Activated CD8-positive, alpha-beta T cell treated with anti-CD3 and anti-CD28 coated beads, Interleukin-2, amount 10 ng/mL, durations not matched to agents 7 days and 5 days (primary cell): ENCODE data around the gene MED22. TPM values are rescaled to one million over a fixed set of nuclear protein-coding genes. Genes with fewer than 3 reads are reported as not detected.

ENCODE experiments used
- ATAC-seq: fragments of 150-1000 bp; cut with Tn5 transposase; one replicate; pipeline ENCODE4 v1.10.0; 2021; ENCODE audit warnings: moderate library complexity
- CTCF ChIA-PET: fragments of 350-600 bp; sonication (Branson Sonifier 250); formaldehyde crosslinking; loops from one replicate; lab custom pipeline; 2021; ENCODE audit warnings: antibody characterized with exemption; lab: Charles Lee
- POLR2A ChIA-PET: fragments of 350-600 bp; sonication (Branson Sonifier 250); formaldehyde crosslinking; loops from one replicate; lab custom pipeline; 2021; ENCODE audit warnings: antibody characterized with exemption; lab: Charles Lee
- DNase-seq: peaks from one replicate; pipeline ENCODE4 v3.0.0-alpha.2; 2020
- H3K27ac Mint-ChIP-seq: one replicate; pipeline ENCODE4 v1.8.0; 2021; ENCODE audit warnings: mild to moderate bottlenecking, mixed read lengths
- H3K27me3 Mint-ChIP-seq: one replicate; pipeline ENCODE4 v1.8.0; 2021; ENCODE audit warnings: low read depth, mixed read lengths
- H3K36me3 Mint-ChIP-seq: one replicate; pipeline ENCODE4 v1.8.0; 2021; ENCODE audit warnings: low read depth, mixed read lengths
- H3K4me1 Mint-ChIP-seq: one replicate; pipeline ENCODE4 v1.8.0; 2021; ENCODE audit warnings: low read depth, mixed read lengths
- H3K4me3 Mint-ChIP-seq: one replicate; pipeline ENCODE4 v1.8.0; 2021; ENCODE audit warnings: mild to moderate bottlenecking, mixed read lengths
- H3K9me3 Mint-ChIP-seq: one replicate; pipeline ENCODE4 v1.8.0; 2022; ENCODE audit warnings: mixed read lengths; ENCODE audit not compliant: insufficient read depth
- total RNA-seq, 2 experiments: library from RNA; stranded (reverse); gene quantifications; one replicate each; pipeline ENCODE4 v1.2.3, GENCODE V29; 2021

The MED22 gene
- total RNA-seq, 2 experiments from 2014 or later, result 29.1 to 29.6 TPM

- POLR2A ChIA-PET, result interaction anchor here (1.1 to 11.5 kb wide), 2 partner anchors 11 to 20 kb away, joined by 9 to 160 read pairs; partner anchors contain the start of genes MED22, RPL7A, SURF1 and SURF2
- DNase-seq (no peak), ATAC-seq (no peak)
- Mint-ChIP-seq H3K9me3 (no peaks in the 10 kb centered on the region), H3K4me3 (no peak overlapping the region), H3K27ac (no peak overlapping the region), H3K4me1 (peaks cover 62% of the 10 kb centered on the region), H3K27me3 (no peaks in the 10 kb centered on the region), H3K36me3 (peaks cover 84% of the 10 kb centered on the region)
- CTCF ChIA-PET, result no interaction called here
Measured at GRCh38 chr9:133367778-133368177, 19.8 kb upstream of the MED22 start.

- H3K27ac Mint-ChIP-seq, result peak overlapping the region; percentile 22
- ATAC-seq (no peak), DNase-seq (no peak)
- peaks cover 57% of the 10 kb centered on the region for H3K4me1 Mint-ChIP-seq
- H3K4me3 Mint-ChIP-seq, result no peak overlapping the region
- peaks cover 82% of the 10 kb centered on the region for H3K36me3 Mint-ChIP-seq
- ChIA-PET CTCF (interaction anchor here (1.3 kb wide), 1 partner anchor 10 kb away, joined by 3 read pairs; no protein-coding TSS in a partner anchor), POLR2A (interaction anchor here (11.5 kb wide), 1 partner anchor 10 kb away, joined by 160 read pairs; the partner anchor contains the start of genes SURF1 and SURF2)
- no peaks in the 10 kb centered on the region for H3K27me3 Mint-ChIP-seq
- H3K9me3 Mint-ChIP-seq, result no peaks in the 10 kb centered on the region
Measured at GRCh38 chr9:133367221-133367620, 19.3 kb upstream of the MED22 start.

- no peak overlapping the region for H3K4me3 Mint-ChIP-seq
- peak overlapping the region; percentile 14 for H3K27ac Mint-ChIP-seq
- DNase-seq (no peak), ATAC-seq (no peak)
- ChIA-PET POLR2A (interaction anchor here (1.3 to 11.5 kb wide), 3 partner anchors 9 to 23 kb away, joined by 3 to 160 read pairs (median 5); partner anchors contain the start of genes SURF1 and SURF2), CTCF (interaction anchor here (0.9 to 1.7 kb wide), 3 partner anchors 9 to 219 kb away, joined by 3 to 4 read pairs (median 3); no protein-coding TSS in a partner anchor)
- peaks cover 53% of the 10 kb centered on the region for H3K4me1 Mint-ChIP-seq
- no peaks in the 10 kb centered on the region for H3K27me3 Mint-ChIP-seq
- H3K36me3 Mint-ChIP-seq, result peaks cover 83% of the 10 kb centered on the region
- H3K9me3 Mint-ChIP-seq, result no peaks in the 10 kb centered on the region
Measured at GRCh38 chr9:133366435-133366834, 18.5 kb upstream of the MED22 start.

- ChIA-PET POLR2A (interaction anchor here (0.9 to 2.0 kb wide), 5 partner anchors 9 to 16 kb away, joined by 3 to 14 read pairs (median 4); partner anchors contain the start of gene STKLD1), CTCF (interaction anchor here (0.8 to 1.3 kb wide), 4 partner anchors 8 to 42 kb away, joined by 3 to 5 read pairs (median 4); no protein-coding TSS in a partner anchor)
- peak overlapping the region; percentile 82 for H3K27ac Mint-ChIP-seq
Measured at GRCh38 chr9:133362359-133363044, 14.6 kb upstream of the MED22 start.

GRCh38 chr9:133361507-133362092 lies 13.7 kb upstream of the MED22 start:
- DNase-seq, result no peak
- Mint-ChIP-seq H3K4me1 (peaks cover 45% of the 10 kb centered on the region), H3K9me3 (no peaks in the 10 kb centered on the region), H3K36me3 (peaks cover 77% of the 10 kb centered on the region), H3K27ac (peak overlapping the region; percentile 82), H3K4me3 (no peak overlapping the region), H3K27me3 (no peaks in the 10 kb centered on the region)
- CTCF ChIA-PET, result interaction anchor here (0.5 to 1.3 kb wide), 3 partner anchors 9 to 27 kb away, joined by 3 to 5 read pairs (median 3); no protein-coding TSS in a partner anchor
- no peak for ATAC-seq
- POLR2A ChIA-PET, result interaction anchor here (0.5 to 8.7 kb wide), 4 partner anchors 8 to 29 kb away, joined by 4 to 160 read pairs (median 9); no protein-coding TSS in a partner anchor

More at GRCh38 chr9:133362359-133363044, 14.6 kb upstream of the MED22 start:
- Mint-ChIP-seq H3K9me3 (no peaks in the 10 kb centered on the region), H3K36me3 (peaks cover 84% of the 10 kb centered on the region), H3K27me3 (no peaks in the 10 kb centered on the region), H3K4me1 (peaks cover 43% of the 10 kb centered on the region), H3K4me3 (no peak overlapping the region)
- no peak for DNase-seq
- no peak for ATAC-seq

GRCh38 chr9:133360400-133361393 lies 12.8 kb upstream of the MED22 start:
- ATAC-seq, result no peak
- Mint-ChIP-seq H3K27me3 (no peaks in the 10 kb centered on the region), H3K4me3 (no peak overlapping the region), H3K4me1 (peaks cover 40% of the 10 kb centered on the region), H3K9me3 (no peaks in the 10 kb centered on the region), H3K36me3 (peaks cover 68% of the 10 kb centered on the region), H3K27ac (peak overlapping the region; percentile 82)
- ChIA-PET POLR2A (interaction anchor here (1.7 to 8.7 kb wide), 2 partner anchors 9 to 14 kb away, joined by 4 to 160 read pairs; no protein-coding TSS in a partner anchor), CTCF (interaction anchor here (1.2 to 1.6 kb wide), 3 partner anchors 10 to 126 kb away, joined by 4 to 16 read pairs (median 4); no protein-coding TSS in a partner anchor)
- no peak for DNase-seq

- ChIA-PET CTCF (interaction anchor here (1.0 to 5.3 kb wide), 5 partner anchors 11 to 127 kb away, joined by 4 to 54 read pairs (median 4); partner anchors contain the start of genes MED22 and RPL7A), POLR2A (interaction anchor here (0.6 to 8.7 kb wide), 5 partner anchors 10 to 244 kb away, joined by 3 to 160 read pairs (median 4); partner anchors contain the start of genes MED22 and RPL7A)
- Mint-ChIP-seq H3K27me3 (no peaks in the 10 kb centered on the region), H3K36me3 (peaks cover 58% of the 10 kb centered on the region), H3K27ac (peak overlapping the region; percentile 9), H3K4me1 (peaks cover 40% of the 10 kb centered on the region), H3K4me3 (peak overlapping the region; percentile 22), H3K9me3 (no peaks in the 10 kb centered on the region)
- peak; percentile 43 for DNase-seq
- no peak for ATAC-seq
Measured at GRCh38 chr9:133359399-133360175, 11.7 kb upstream of the MED22 start.

- H3K27ac Mint-ChIP-seq, result peak overlapping the region; percentile 62
- ChIA-PET POLR2A (interaction anchor here (0.8 to 8.7 kb wide), 3 partner anchors 10 to 58 kb away, joined by 4 to 160 read pairs (median 23); partner anchors contain the start of genes MED22 and RPL7A), CTCF (interaction anchor here (0.9 to 5.3 kb wide), 2 partner anchors 9 to 15 kb away, joined by 3 to 54 read pairs; no protein-coding TSS in a partner anchor)
- ATAC-seq, result no peak
- no peaks in the 10 kb centered on the region for H3K27me3 Mint-ChIP-seq
- H3K4me1 Mint-ChIP-seq, result peaks cover 52% of the 10 kb centered on the region
- no peaks in the 10 kb centered on the region for H3K9me3 Mint-ChIP-seq
- H3K4me3 Mint-ChIP-seq, result peak overlapping the region; percentile 78
- peaks cover 47% of the 10 kb centered on the region for H3K36me3 Mint-ChIP-seq
- no peak for DNase-seq
Measured at GRCh38 chr9:133357656-133358055, 9.7 kb upstream of the MED22 start.

- CTCF ChIA-PET, result interaction anchor here (0.7 to 5.3 kb wide), 9 partner anchors 10 to 176 kb away, joined by 3 to 54 read pairs (median 4); partner anchors contain the start of gene STKLD1
- Mint-ChIP-seq H3K27ac (peak within 1 kb of the TSS; percentile 90), H3K36me3 (peaks cover 44% of the 10 kb centered on the region), H3K9me3 (no peaks in the 10 kb centered on the region), H3K4me1 (peaks cover 56% of the 10 kb centered on the region), H3K4me3 (peak within 1 kb of the TSS; percentile 86), H3K27me3 (no peaks in the 10 kb centered on the region)
- DNase-seq (peak; percentile 94), ATAC-seq (peak; percentile 89)
- POLR2A ChIA-PET, result interaction anchor here (0.8 to 8.7 kb wide), 7 partner anchors 9 to 123 kb away, joined by 3 to 160 read pairs (median 6); partner anchors contain the start of genes MED22, RPL7A, SLC2A6 and STKLD1
Measured at GRCh38 chr9:133356391-133357091, 8.6 kb upstream of the MED22 start, which contains the start of the genes SURF1 and SURF2. SURF1 (minus strand) TSS chr9:133356487; CDS start chr9:133356453, 34 bp downstream. SURF2 (plus strand) TSS chr9:133356550; CDS start chr9:133356593, 43 bp downstream.
